DND-41 (cell line): Measurements from ENCODE around the gene PLEKHG1.

Source experiments
- ATAC-seq: fragments of 200-7000 bp; cut with Tn5 transposase; 3 replicates; pipeline ENCODE4 v1.9.1; 2021; ENCODE audit warnings: low read depth; ENCODE audit not compliant: insufficient read depth
- DNase-seq: peaks from one replicate; pipeline ENCODE4 v3.0.0-alpha.2; 2020
- H2AFZ ChIP-seq: 2 replicates; pipeline ENCODE4 v1.6.0; 2012; ENCODE audit warnings: low read depth, low read length
- H3K27ac ChIP-seq: 2 replicates; pipeline ENCODE4 v1.5.1; 2012; ENCODE audit warnings: low read length, inconsistent platforms
- H3K27me3 ChIP-seq: fragments of 200-600 bp; sonication (generic); 2 replicates; pipeline ENCODE4 v1.6.0; 2012; ENCODE audit warnings: low read length, mild to moderate bottlenecking, inconsistent platforms; ENCODE audit not compliant: insufficient read depth, poor library complexity
- H3K36me3 ChIP-seq: 2 replicates; pipeline ENCODE4 v1.5.1; 2012; ENCODE audit warnings: low read length, inconsistent platforms; ENCODE audit not compliant: insufficient read depth
- H3K4me1 ChIP-seq: 2 replicates; pipeline ENCODE4 v1.5.1; 2012; ENCODE audit warnings: mild to moderate bottlenecking, low read length; ENCODE audit not compliant: insufficient read depth
- H3K4me2 ChIP-seq: 2 replicates; pipeline ENCODE4 v1.6.0; 2012; ENCODE audit warnings: mild to moderate bottlenecking, moderate library complexity, low read length, inconsistent platforms; ENCODE audit not compliant: insufficient read depth
- H3K4me3 ChIP-seq, 2 experiments: fragments of 200-600 bp in 1 of 2; shearing (Covaris generic) in 1 of 2; 2 replicates each; pipeline ENCODE4 v1.5.1; 2012 to 2016; ENCODE audit warnings: inconsistent platforms in 2 of 2, low read length in 2 of 2, mild to moderate bottlenecking in 2 of 2, low read depth in 1 of 2, moderate library complexity in 1 of 2
- H3K79me2 ChIP-seq: 2 replicates; pipeline ENCODE4 v1.6.0; 2012; ENCODE audit warnings: low read length, inconsistent platforms; ENCODE audit not compliant: insufficient read depth
- H3K9ac ChIP-seq: 2 replicates; pipeline ENCODE4 v1.6.0; 2012; ENCODE audit warnings: low read depth, mild to moderate bottlenecking, inconsistent platforms, low read length, moderate library complexity
- H3K9me3 ChIP-seq: 2 replicates; pipeline ENCODE4 v1.5.1; 2012; ENCODE audit warnings: low read length, moderate library complexity, mild to moderate bottlenecking, inconsistent platforms; ENCODE audit not compliant: insufficient read depth, severe bottlenecking
- H4K20me1 ChIP-seq: 2 replicates; pipeline ENCODE4 v1.6.0; 2012; ENCODE audit warnings: low read length; ENCODE audit not compliant: insufficient read depth
- CTCF ChIP-seq: IDR thresholded peaks from 2 replicates; pipeline ENCODE4 v1.5.1; 2012; ENCODE audit warnings: borderline replicate concordance, low read length, moderate library complexity, mild to moderate bottlenecking; ENCODE audit not compliant: poor library complexity, severe bottlenecking; ENCODE audit errors: extremely low read depth
- EZH2 ChIP-seq: IDR thresholded peaks from 3 replicates; pipeline ENCODE4 v1.6.1; 2012; ENCODE audit warnings: borderline replicate concordance, low read depth, mild to moderate bottlenecking, moderate library complexity, low read length, inconsistent platforms; ENCODE audit not compliant: severe bottlenecking

PLEKHG1 gene

DNA sequence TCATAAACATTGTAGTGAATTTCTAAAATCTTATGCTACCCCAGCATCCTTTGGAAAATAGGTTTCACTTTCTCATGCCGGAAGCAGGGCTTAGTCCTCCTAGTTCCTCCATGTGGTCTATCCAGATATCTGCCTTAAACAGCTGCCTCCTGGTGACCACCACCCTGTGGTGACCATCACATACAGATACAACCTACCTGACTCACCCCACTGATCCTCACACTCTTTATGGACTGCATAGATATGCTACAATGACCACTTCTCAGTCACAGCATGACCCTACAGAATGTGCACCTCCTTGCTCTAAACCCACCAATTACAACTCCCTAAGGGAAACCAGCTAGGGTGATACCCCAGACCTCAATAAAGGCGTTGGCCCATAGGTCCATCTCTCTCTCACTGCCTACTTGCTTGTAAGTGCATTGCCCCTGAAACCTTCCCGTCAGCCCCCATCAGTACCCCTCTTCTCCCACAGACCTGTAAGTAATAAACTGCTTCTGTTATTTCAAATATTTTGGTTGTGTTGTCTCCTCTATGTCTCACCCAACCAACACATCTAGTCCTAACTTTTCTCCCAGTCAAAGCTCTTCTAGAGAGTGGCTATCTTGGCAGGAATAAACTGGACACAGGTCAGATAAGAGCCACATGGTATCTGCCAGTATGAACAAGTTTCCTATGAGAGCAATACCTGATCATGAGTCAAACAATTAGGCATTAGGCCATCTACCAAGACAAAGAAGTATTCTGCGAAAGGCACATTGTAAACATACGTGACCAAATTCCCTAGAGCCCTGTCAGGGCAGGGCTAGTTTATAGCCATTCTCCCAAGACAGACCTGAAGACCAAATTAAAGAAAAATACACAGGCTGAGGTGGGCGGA is 39.4 kb upstream of the PLEKHG1 start:
- Histone ChIP-seq H3K4me1 (no peaks in the 10 kb centered on the region), H3K4me3 (no peak overlapping the region), H3K9ac (no peak overlapping the region), H3K9me3 (no peaks in the 10 kb centered on the region), H3K27me3 (no peaks in the 10 kb centered on the region), H3K4me2 (no peak overlapping the region), H3K27ac (no peak overlapping the region), H4K20me1 (no peaks in the 10 kb centered on the region), H3K79me2 (no peaks in the 10 kb centered on the region), H2AFZ (no peak overlapping the region), H3K36me3 (no peaks in the 10 kb centered on the region)
- DNase-seq: no peak
- no peak for ATAC-seq
- no peak for TF ChIP-seq CTCF
- TF ChIP-seq EZH2: no peak

- DNase-seq: no peak
- no peak for ATAC-seq
- Histone ChIP-seq H3K36me3 (no peaks in the 10 kb centered on the region), H3K4me3 (no peak overlapping the region), H3K79me2 (no peaks in the 10 kb centered on the region), H3K9me3 (no peaks in the 10 kb centered on the region), H2AFZ (no peak overlapping the region), H3K4me1 (no peaks in the 10 kb centered on the region), H3K27ac (no peak overlapping the region), H3K9ac (no peak overlapping the region), H4K20me1 (no peaks in the 10 kb centered on the region), H3K4me2 (no peak overlapping the region), H3K27me3 (no peaks in the 10 kb centered on the region)
- TF ChIP-seq EZH2: no peak
- TF ChIP-seq CTCF: no peak
Observed at GRCh38 chr6:150560884-150561219, 38.8 kb upstream of the PLEKHG1 start.

DNA sequence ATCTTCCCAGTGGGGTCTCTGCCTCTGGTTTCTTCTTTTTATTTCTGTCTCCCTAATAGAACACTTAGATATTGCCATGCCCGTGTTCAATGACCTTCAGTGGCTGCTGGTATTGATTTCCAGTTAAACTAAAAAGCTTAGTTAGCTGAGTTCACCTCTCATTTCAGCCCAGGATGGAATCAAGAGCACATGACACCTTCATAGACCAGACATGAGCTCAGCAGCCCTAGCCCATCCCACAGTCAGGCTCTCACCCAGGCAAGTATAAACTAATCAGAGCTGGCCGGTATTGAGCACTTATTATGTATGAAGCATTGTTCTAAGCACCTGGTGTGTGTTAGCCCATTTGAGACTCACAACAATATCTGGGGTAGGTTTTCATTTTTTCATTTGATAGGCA is 33.7 kb upstream of the PLEKHG1 start:
- H3K4me3 ChIP-seq: no peak overlapping the region
- H3K9me3 ChIP-seq: no peaks in the 10 kb centered on the region
- H3K79me2 ChIP-seq: no peaks in the 10 kb centered on the region
- H2AFZ ChIP-seq: no peak overlapping the region
- H3K4me1 ChIP-seq: no peaks in the 10 kb centered on the region
- no peak overlapping the region for H3K27ac ChIP-seq
- H3K36me3 ChIP-seq: no peaks in the 10 kb centered on the region
- no peak overlapping the region for H3K4me2 ChIP-seq
- H3K27me3 ChIP-seq: peaks cover 2% of the 10 kb centered on the region
- ATAC-seq: no peak
- no peak for DNase-seq
- H4K20me1 ChIP-seq: no peaks in the 10 kb centered on the region
- no peak overlapping the region for H3K9ac ChIP-seq
- no peak for TF ChIP-seq EZH2
- TF ChIP-seq CTCF: no peak
